HEK293 (cell line): ENCODE data around the gene RAB11A.

Experiments
- CTCF ChIA-PET: fragments of 350-600 bp; formaldehyde crosslinking; extraction: SDS; loops from one replicate; lab custom pipeline; 2021; ENCODE audit warnings: antibody characterized with exemption; lab: Yijun Ruan, JAX
- POLR2A ChIA-PET: fragments of 300-600 bp; formaldehyde crosslinking; extraction: SDS; loops from one replicate; lab custom pipeline; 2020; ENCODE audit warnings: antibody characterized with exemption, inconsistent platforms; lab: Yijun Ruan, JAX
- H3K27ac ChIP-seq: fragments of 200-500 bp; sonication (Bioruptor generic); 2 replicates; pipeline ENCODE4 v1.5.1; 2014; ENCODE audit warnings: low read depth, low read length, control low read depth, inconsistent platforms; ENCODE audit errors: extremely low read depth
- H3K36me3 ChIP-seq, 2 experiments: fragments of 200-500 bp in 1 of 2; sonication (Bioruptor generic) in 1 of 2; 1 replicate in 1 of 2; 2 replicates in 1 of 2; pipeline ENCODE4 v1.5.1; 2014 to 2017; ENCODE audit warnings: inconsistent platforms in 2 of 2, low read length in 2 of 2; ENCODE audit not compliant: control insufficient read depth in 2 of 2, insufficient read depth in 1 of 2
- H3K4me1 ChIP-seq: fragments of 200-500 bp; sonication (Bioruptor generic); 2 replicates; pipeline ENCODE4 v1.5.1; 2014; ENCODE audit warnings: mild to moderate bottlenecking, low read length, inconsistent platforms; ENCODE audit not compliant: control insufficient read depth, insufficient read depth
- H3K4me3 ChIP-seq: 2 replicates; pipeline ENCODE4 v1.5.1; 2011; ENCODE audit warnings: low read depth, mild to moderate bottlenecking, control low read depth, low read length, moderate library complexity
- H3K9me3 ChIP-seq: fragments of 200-500 bp; sonication (Bioruptor generic); 2 replicates; pipeline ENCODE4 v1.5.1; 2014; ENCODE audit warnings: low read depth, low read length, inconsistent platforms; ENCODE audit not compliant: control insufficient read depth, insufficient read depth
- GLIS1 ChIP-seq: fragments of 450-650 bp; formaldehyde crosslinking; IDR thresholded peaks from 2 replicates; pipeline ENCODE4 v1.5.1; 2016; ENCODE audit warnings: missing biosample characterization, missing genetic modification characterization
- GLIS2 ChIP-seq: fragments of 450-650 bp; formaldehyde crosslinking; IDR thresholded peaks from 2 replicates; pipeline ENCODE4 v1.5.1; 2016; ENCODE audit warnings: missing biosample characterization, missing genetic modification characterization
- KLF8 ChIP-seq: fragments of 450-650 bp; formaldehyde crosslinking; IDR thresholded peaks from 2 replicates; pipeline ENCODE4 v1.5.1; 2016; ENCODE audit warnings: missing biosample characterization, missing genetic modification characterization
- SP7 ChIP-seq: fragments of 450-650 bp; formaldehyde crosslinking; IDR thresholded peaks from 2 replicates; pipeline ENCODE4 v1.5.1; 2016; ENCODE audit warnings: missing biosample characterization, missing genetic modification characterization
- ZBTB1 ChIP-seq: fragments of 450-650 bp; formaldehyde crosslinking; IDR thresholded peaks from 2 replicates; pipeline ENCODE4 v1.5.1; 2016; ENCODE audit warnings: missing biosample characterization, missing genetic modification characterization
- ZBTB7A ChIP-seq: fragments of 450-650 bp; formaldehyde crosslinking; IDR thresholded peaks from 2 replicates; pipeline ENCODE4 v1.5.1; 2016; ENCODE audit warnings: low read depth, missing biosample characterization, missing genetic modification characterization
- ZNF146 ChIP-seq: fragments of 450-650 bp; formaldehyde crosslinking; IDR thresholded peaks from 2 replicates; pipeline ENCODE4 v1.5.1; 2016; ENCODE audit warnings: missing biosample characterization, missing genetic modification characterization
- ZNF19 ChIP-seq: fragments of 450-650 bp; formaldehyde crosslinking; IDR thresholded peaks from 2 replicates; pipeline ENCODE4; 2016; ENCODE audit warnings: missing biosample characterization, missing genetic modification characterization, low read depth
- ZNF2 ChIP-seq: fragments of 450-650 bp; formaldehyde crosslinking; IDR thresholded peaks from 2 replicates; pipeline ENCODE4 v1.5.1; 2016; ENCODE audit warnings: missing biosample characterization, missing genetic modification characterization
- ZNF214 ChIP-seq: fragments of 450-650 bp; formaldehyde crosslinking; IDR thresholded peaks from 2 replicates; pipeline ENCODE4 v1.5.1; 2017; ENCODE audit warnings: missing biosample characterization, mild to moderate bottlenecking, missing genetic modification characterization, borderline replicate concordance
- ZNF311 ChIP-seq: fragments of 450-650 bp; formaldehyde crosslinking; IDR thresholded peaks from 2 replicates; pipeline ENCODE4 v1.5.1; 2017; ENCODE audit warnings: missing biosample characterization, missing genetic modification characterization, borderline replicate concordance
- ZNF324 ChIP-seq: fragments of 450-650 bp; formaldehyde crosslinking; IDR thresholded peaks from 2 replicates; pipeline ENCODE4 v1.5.1; 2016; ENCODE audit warnings: missing biosample characterization, missing genetic modification characterization
- ZNF501 ChIP-seq: fragments of 450-650 bp; formaldehyde crosslinking; IDR thresholded peaks from 2 replicates; pipeline ENCODE4 v1.5.1; 2016; ENCODE audit warnings: missing biosample characterization, missing genetic modification characterization
- ZNF544 ChIP-seq: fragments of 450-650 bp; formaldehyde crosslinking; IDR thresholded peaks from 2 replicates; pipeline ENCODE4 v1.5.0; 2017; ENCODE audit warnings: missing biosample characterization, missing genetic modification characterization
- ZNF561 ChIP-seq: fragments of 450-650 bp; IDR thresholded peaks from 2 replicates; pipeline ENCODE4 v1.5.1; 2018; ENCODE audit warnings: missing biosample characterization, missing genetic modification characterization, borderline replicate concordance
- ZNF585B ChIP-seq: fragments of 450-650 bp; formaldehyde crosslinking; IDR thresholded peaks from 2 replicates; pipeline ENCODE4 v1.5.1; 2016; ENCODE audit warnings: missing biosample characterization, missing genetic modification characterization
- ZNF623 ChIP-seq: fragments of 450-650 bp; formaldehyde crosslinking; IDR thresholded peaks from 2 replicates; pipeline ENCODE4 v1.5.1; 2016; ENCODE audit warnings: missing biosample characterization, missing genetic modification characterization
- ZNF707 ChIP-seq: fragments of 450-650 bp; formaldehyde crosslinking; IDR thresholded peaks from 2 replicates; pipeline ENCODE4 v1.5.1; 2016; ENCODE audit warnings: missing biosample characterization, missing genetic modification characterization
- ZNF777 ChIP-seq: fragments of 450-650 bp; formaldehyde crosslinking; IDR thresholded peaks from 2 replicates; pipeline ENCODE4 v1.5.1; 2017; ENCODE audit warnings: missing biosample characterization, missing genetic modification characterization, borderline replicate concordance
- ZSCAN30 ChIP-seq: fragments of 450-650 bp; IDR thresholded peaks from 2 replicates; pipeline ENCODE4 v1.5.1; 2018; ENCODE audit warnings: missing biosample characterization, mild to moderate bottlenecking, missing genetic modification characterization, moderate library complexity
- TF ChIP-seq, protein P1 (sequence below): fragments of 450-650 bp; formaldehyde crosslinking; IDR thresholded peaks from 2 replicates; pipeline ENCODE4 v1.5.1; 2016; ENCODE audit warnings: missing biosample characterization, missing genetic modification characterization
- TF ChIP-seq, protein P2 (sequence below): fragments of 450-650 bp; formaldehyde crosslinking; IDR thresholded peaks from 2 replicates; pipeline ENCODE4 v1.5.1; 2016; ENCODE audit warnings: missing biosample characterization, missing genetic modification characterization
- TF ChIP-seq, protein P3 (sequence below): fragments of 450-650 bp; formaldehyde crosslinking; IDR thresholded peaks from 2 replicates; pipeline ENCODE4 v1.5.1; 2017; ENCODE audit warnings: missing biosample characterization, missing genetic modification characterization
- TF ChIP-seq, protein P4 (sequence below): sonication (generic); formaldehyde crosslinking; IDR thresholded peaks from 2 replicates; pipeline ENCODE4 v1.8.1; 2022; ENCODE audit warnings: mild to moderate bottlenecking, moderate library complexity, missing genetic modification reagents
- TF ChIP-seq, protein P5 (sequence below): fragments of 450-650 bp; formaldehyde crosslinking; IDR thresholded peaks from 2 replicates; pipeline ENCODE4 v1.5.1; 2016; ENCODE audit warnings: missing biosample characterization, missing genetic modification characterization
- TF ChIP-seq, protein P6 (sequence below): fragments of 450-650 bp; formaldehyde crosslinking; IDR thresholded peaks from 2 replicates; pipeline ENCODE4 v1.5.1; 2016; ENCODE audit warnings: missing biosample characterization, missing genetic modification characterization

Gene RAB11A

DNA sequence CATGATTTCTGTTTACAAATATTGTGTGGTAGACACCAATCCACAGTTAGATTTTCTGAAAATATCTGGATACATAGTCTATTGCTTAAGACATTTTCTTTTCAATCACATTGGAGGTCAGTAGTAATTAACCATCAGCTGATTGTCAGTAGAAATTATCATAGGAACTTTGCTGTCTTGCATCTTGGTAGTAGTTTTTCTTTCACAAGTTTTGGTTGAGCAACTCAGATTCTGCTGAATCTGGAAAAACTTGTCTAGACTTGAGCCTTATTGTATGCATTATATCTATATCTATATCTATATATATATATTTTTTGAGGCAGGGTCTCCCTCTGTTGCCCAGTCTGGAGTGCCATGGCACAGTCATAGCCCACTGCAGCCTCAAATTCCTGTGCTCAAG lies 4.0 kb downstream of the RAB11A start:
- 0 out of 2 replicates have a peak, but pooled peaks cover 4% of the 10 kb centered on the region for H3K4me1 ChIP-seq
- ChIA-PET CTCF (interaction anchor here (0.6 to 1.1 kb wide), 4 partner anchors 11 to 248 kb away, joined by 4 to 8 read pairs (median 5); no protein-coding TSS in a partner anchor), POLR2A (no interaction called here)
- TF ChIP-seq ZNF561 (tag by site-specific recombination) (no peak), KLF8 (tag by site-specific recombination) (no peak), ZNF544 (no peak), ZNF707 (no peak), GLIS2 (no peak), ZNF19 (tag by site-specific recombination) (no peak), ZNF311 (tag by site-specific recombination) (no peak), ZNF324 (tag by site-specific recombination) (no peak)
- TF ChIP-seq, protein P1, sequence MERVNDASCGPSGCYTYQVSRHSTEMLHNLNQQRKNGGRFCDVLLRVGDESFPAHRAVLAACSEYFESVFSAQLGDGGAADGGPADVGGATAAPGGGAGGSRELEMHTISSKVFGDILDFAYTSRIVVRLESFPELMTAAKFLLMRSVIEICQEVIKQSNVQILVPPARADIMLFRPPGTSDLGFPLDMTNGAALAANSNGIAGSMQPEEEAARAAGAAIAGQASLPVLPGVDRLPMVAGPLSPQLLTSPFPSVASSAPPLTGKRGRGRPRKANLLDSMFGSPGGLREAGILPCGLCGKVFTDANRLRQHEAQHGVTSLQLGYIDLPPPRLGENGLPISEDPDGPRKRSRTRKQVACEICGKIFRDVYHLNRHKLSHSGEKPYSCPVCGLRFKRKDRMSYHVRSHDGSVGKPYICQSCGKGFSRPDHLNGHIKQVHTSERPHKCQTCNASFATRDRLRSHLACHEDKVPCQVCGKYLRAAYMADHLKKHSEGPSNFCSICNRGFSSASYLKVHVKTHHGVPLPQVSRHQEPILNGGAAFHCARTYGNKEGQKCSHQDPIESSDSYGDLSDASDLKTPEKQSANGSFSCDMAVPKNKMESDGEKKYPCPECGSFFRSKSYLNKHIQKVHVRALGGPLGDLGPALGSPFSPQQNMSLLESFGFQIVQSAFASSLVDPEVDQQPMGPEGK (tag by site-specific recombination): no peak
- TF ChIP-seq, protein P2, sequence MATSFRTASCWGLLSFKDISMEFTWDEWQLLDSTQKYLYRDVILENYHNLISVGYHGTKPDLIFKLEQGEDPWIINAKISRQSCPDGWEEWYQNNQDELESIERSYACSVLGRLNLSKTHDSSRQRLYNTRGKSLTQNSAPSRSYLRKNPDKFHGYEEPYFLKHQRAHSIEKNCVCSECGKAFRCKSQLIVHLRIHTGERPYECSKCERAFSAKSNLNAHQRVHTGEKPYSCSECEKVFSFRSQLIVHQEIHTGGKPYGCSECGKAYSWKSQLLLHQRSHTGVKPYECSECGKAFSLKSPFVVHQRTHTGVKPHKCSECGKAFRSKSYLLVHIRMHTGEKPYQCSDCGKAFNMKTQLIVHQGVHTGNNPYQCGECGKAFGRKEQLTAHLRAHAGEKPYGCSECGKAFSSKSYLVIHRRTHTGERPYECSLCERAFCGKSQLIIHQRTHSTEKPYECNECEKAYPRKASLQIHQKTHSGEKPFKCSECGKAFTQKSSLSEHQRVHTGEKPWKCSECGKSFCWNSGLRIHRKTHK (tag by site-specific recombination): no peak
- TF ChIP-seq, protein P3, sequence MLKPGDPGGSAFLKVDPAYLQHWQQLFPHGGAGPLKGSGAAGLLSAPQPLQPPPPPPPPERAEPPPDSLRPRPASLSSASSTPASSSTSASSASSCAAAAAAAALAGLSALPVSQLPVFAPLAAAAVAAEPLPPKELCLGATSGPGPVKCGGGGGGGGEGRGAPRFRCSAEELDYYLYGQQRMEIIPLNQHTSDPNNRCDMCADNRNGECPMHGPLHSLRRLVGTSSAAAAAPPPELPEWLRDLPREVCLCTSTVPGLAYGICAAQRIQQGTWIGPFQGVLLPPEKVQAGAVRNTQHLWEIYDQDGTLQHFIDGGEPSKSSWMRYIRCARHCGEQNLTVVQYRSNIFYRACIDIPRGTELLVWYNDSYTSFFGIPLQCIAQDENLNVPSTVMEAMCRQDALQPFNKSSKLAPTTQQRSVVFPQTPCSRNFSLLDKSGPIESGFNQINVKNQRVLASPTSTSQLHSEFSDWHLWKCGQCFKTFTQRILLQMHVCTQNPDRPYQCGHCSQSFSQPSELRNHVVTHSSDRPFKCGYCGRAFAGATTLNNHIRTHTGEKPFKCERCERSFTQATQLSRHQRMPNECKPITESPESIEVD (tag by site-specific recombination): no peak
- H3K36me3 ChIP-seq: peaks cover 24 to 32% of the 10 kb centered on the region in 2 experiments
- H3K9me3 ChIP-seq: no peaks in the 10 kb centered on the region
- no peak overlapping the region for H3K27ac ChIP-seq
- H3K4me3 ChIP-seq: no peak overlapping the region

DNA sequence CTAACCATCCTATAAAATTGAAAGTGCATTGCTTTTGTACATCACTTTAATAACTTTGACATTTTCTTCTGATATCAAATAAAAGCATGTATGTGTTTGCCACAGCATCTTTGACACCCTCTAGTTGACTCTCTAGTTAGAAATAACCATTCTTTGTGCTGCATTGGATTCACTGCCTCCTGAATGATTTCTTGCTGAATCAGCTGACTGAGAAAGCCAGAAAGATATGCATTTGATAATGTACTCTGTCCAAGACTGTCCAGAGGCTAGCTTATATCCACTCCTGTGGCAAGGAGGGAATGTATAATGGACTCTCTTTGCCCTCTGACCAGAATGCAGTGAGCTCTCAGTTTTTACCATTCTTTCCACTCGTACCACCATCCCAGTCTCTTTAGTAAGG lies 6.2 kb downstream of the RAB11A start:
- POLR2A ChIA-PET: no interaction called here
- H3K4me3 ChIP-seq: no peak overlapping the region
- no peaks in the 10 kb centered on the region for H3K9me3 ChIP-seq
- H3K4me1 ChIP-seq: 0 out of 2 replicates have a peak, but pooled peaks cover 4% of the 10 kb centered on the region
- no peak overlapping the region for H3K27ac ChIP-seq
- CTCF ChIA-PET: interaction anchor here (0.9 kb wide), 1 partner anchor 13 kb away, joined by 3 read pairs; no protein-coding TSS in a partner anchor
- H3K36me3 ChIP-seq: peaks cover 44 to 53% of the 10 kb centered on the region in 2 experiments
- TF ChIP-seq ZNF501 (tag by site-specific recombination) (no peak), ZNF623 (tag by site-specific recombination) (no peak), ZNF146 (tag by site-specific recombination) (no peak), ZBTB1 (tag by site-specific recombination) (no peak), SP7 (no peak), ZSCAN30 (tag by site-specific recombination) (no peak), ZNF2 (tag by site-specific recombination) (no peak), GLIS1 (tag by site-specific recombination) (no peak), ZNF214 (tag by site-specific recombination) (no peak), ZNF585B (tag by site-specific recombination) (no peak), ZBTB7A (tag by site-specific recombination) (no peak), ZNF777 (tag by site-specific recombination) (no peak)
- TF ChIP-seq, protein P4, sequence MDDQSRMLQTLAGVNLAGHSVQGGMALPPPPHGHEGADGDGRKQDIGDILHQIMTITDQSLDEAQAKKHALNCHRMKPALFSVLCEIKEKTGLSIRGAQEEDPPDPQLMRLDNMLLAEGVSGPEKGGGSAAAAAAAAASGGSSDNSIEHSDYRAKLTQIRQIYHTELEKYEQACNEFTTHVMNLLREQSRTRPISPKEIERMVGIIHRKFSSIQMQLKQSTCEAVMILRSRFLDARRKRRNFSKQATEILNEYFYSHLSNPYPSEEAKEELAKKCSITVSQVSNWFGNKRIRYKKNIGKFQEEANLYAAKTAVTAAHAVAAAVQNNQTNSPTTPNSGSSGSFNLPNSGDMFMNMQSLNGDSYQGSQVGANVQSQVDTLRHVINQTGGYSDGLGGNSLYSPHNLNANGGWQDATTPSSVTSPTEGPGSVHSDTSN (CRISPR knock-in tag): no peak
- TF ChIP-seq, protein P5, sequence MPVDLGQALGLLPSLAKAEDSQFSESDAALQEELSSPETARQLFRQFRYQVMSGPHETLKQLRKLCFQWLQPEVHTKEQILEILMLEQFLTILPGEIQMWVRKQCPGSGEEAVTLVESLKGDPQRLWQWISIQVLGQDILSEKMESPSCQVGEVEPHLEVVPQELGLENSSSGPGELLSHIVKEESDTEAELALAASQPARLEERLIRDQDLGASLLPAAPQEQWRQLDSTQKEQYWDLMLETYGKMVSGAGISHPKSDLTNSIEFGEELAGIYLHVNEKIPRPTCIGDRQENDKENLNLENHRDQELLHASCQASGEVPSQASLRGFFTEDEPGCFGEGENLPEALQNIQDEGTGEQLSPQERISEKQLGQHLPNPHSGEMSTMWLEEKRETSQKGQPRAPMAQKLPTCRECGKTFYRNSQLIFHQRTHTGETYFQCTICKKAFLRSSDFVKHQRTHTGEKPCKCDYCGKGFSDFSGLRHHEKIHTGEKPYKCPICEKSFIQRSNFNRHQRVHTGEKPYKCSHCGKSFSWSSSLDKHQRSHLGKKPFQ (tag by site-specific recombination): no peak
- TF ChIP-seq, protein P6, sequence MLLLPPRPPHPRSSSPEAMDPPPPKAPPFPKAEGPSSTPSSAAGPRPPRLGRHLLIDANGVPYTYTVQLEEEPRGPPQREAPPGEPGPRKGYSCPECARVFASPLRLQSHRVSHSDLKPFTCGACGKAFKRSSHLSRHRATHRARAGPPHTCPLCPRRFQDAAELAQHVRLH (tag by site-specific recombination): no peak
- TF ChIP-seq, protein P1 (tag by site-specific recombination): no peak
